Muscle of leg (tissue), 11 donors: ENCODE data around the gene IPMK. TPM values are rescaled to one million over a fixed set of nuclear protein-coding genes. Genes with fewer than 3 reads are reported as not detected.
"Not testable (repeated sequence)": the region's sequence is repeated elsewhere in the genome, so short reads cannot be mapped to it uniquely, and the experiment has no call there.

ENCODE experiments used
- DNase-seq: peaks from one replicate; pipeline ENCODE4 v3.0.0; 2013
- H3K27ac ChIP-seq: one replicate; pipeline ENCODE4 v1.5.1; 2013; ENCODE audit warnings: mild to moderate bottlenecking, low read length, control low read depth
- H3K27me3 ChIP-seq: one replicate; pipeline ENCODE4 v1.6.1; 2013; ENCODE audit warnings: low read length; ENCODE audit not compliant: control insufficient read depth, insufficient read depth
- H3K36me3 ChIP-seq: one replicate; pipeline ENCODE4 v1.6.1; 2013; ENCODE audit warnings: low read length; ENCODE audit not compliant: control insufficient read depth, insufficient read depth
- H3K4me1 ChIP-seq: one replicate; pipeline ENCODE4 v1.6.1; 2013; ENCODE audit warnings: low read length; ENCODE audit not compliant: control insufficient read depth, insufficient read depth
- H3K4me3 ChIP-seq: one replicate; pipeline ENCODE4 v1.5.1; 2013; ENCODE audit warnings: low read length, control low read depth
- H3K9me3 ChIP-seq: replicated peaks from 2 replicates; pipeline ENCODE4 v1.6.1; 2013; ENCODE audit warnings: low read depth, low read length; ENCODE audit not compliant: control insufficient read depth
- WGBS: methylation state at CpG from one replicate; pipeline ENCODE4 v1.1.5; 2013; ENCODE audit warnings: missing lambda C conversion rate; ENCODE audit not compliant: insufficient coverage; 5-methylcytosine and 5-hydroxymethylcytosine counted together
- polyA plus RNA-seq, 8 donors: library from polyadenylated mRNA; unstranded; fragments of 120-200 nt; gene quantifications; one replicate each; pipeline versions ENCODE4 v1.2.1 to v1.2.3, GENCODE V29; 2013; ENCODE audit warnings: inconsistent platforms in 1 of 8, low replicate concordance in 1 of 8; ENCODE audit not compliant: insufficient read length in 8 of 8, insufficient read depth in 1 of 8
- total RNA-seq: library from RNA; stranded (reverse); fragments of 120-200 nt; gene quantifications from one replicate; pipeline ENCODE4 v1.2.4, GENCODE V29; 2013

IPMK gene
- total and polyA plus RNA-seq, 9 donors, result 2.7 to 4.6 (median 3.5) TPM

GRCh38 chr10:58268454-58268945 lies 806 bp upstream of the IPMK start:
- Histone ChIP-seq H3K9me3 (no peaks in the 10 kb centered on the region), H3K4me1 (peaks cover 2% of the 10 kb centered on the region), H3K36me3 (no peaks in the 10 kb centered on the region), H3K4me3 (peak overlapping the region; percentile 81), H3K27me3 (no peaks in the 10 kb centered on the region), H3K27ac (peak overlapping the region; percentile 95)
- WGBS, result 0% methylated on average over 6 of the region's 13 CpGs
- DNase-seq, result no peak

GRCh38 chr10:58266826-58267712 lies 625 bp downstream of the IPMK start:
- no peaks in the 10 kb centered on the region for H3K36me3 ChIP-seq
- peak overlapping the region; percentile 86 for H3K4me3 ChIP-seq
- under 1% methylated on average over 43 of the region's 53 CpGs for WGBS
- peak overlapping the region; percentile 94 for H3K27ac ChIP-seq
- DNase-seq, result peak; percentile 87
- H3K27me3 ChIP-seq, result no peaks in the 10 kb centered on the region
- peaks cover 2% of the 10 kb centered on the region for H3K4me1 ChIP-seq
- H3K9me3 ChIP-seq, result no peaks in the 10 kb centered on the region

- peak; percentile 61 for DNase-seq
- Histone ChIP-seq H3K4me3 (peak overlapping the region; percentile 86), H3K27me3 (no peaks in the 10 kb centered on the region), H3K27ac (peak overlapping the region; percentile 94), H3K36me3 (no peaks in the 10 kb centered on the region), H3K9me3 (no peaks in the 10 kb centered on the region), H3K4me1 (peaks cover 2% of the 10 kb centered on the region)
- 0% methylated on average over 1 of the region's 14 CpGs for WGBS
Measured at GRCh38 chr10:58266003-58266825, 1.5 kb downstream of the IPMK start.

- WGBS, result no CpG with 5 or more reads among the region's 1 CpG
- no peaks in the 10 kb centered on the region for H3K36me3 ChIP-seq
- DNase-seq, result no peak
- no peaks in the 10 kb centered on the region for H3K27me3 ChIP-seq
- H3K9me3 ChIP-seq, result no peaks in the 10 kb centered on the region
- H3K27ac ChIP-seq, result no peak overlapping the region
- peaks cover 2% of the 10 kb centered on the region for H3K4me1 ChIP-seq
- H3K4me3 ChIP-seq, result no peak overlapping the region
Measured at GRCh38 chr10:58265249-58265648, 2.4 kb downstream of the IPMK start.

- DNase-seq, result peak; percentile 34
- Histone ChIP-seq H3K27ac (no peak overlapping the region), H3K27me3 (no peaks in the 10 kb centered on the region), H3K9me3 (no peaks in the 10 kb centered on the region), H3K4me1 (peaks cover 2% of the 10 kb centered on the region), H3K4me3 (no peak overlapping the region), H3K36me3 (no peaks in the 10 kb centered on the region)
- no CpG with 5 or more reads among the region's 5 CpGs for WGBS
Measured at GRCh38 chr10:58264780-58265179, 2.9 kb downstream of the IPMK start.

GRCh38 chr10:58262766-58263165 lies 4.9 kb downstream of the IPMK start:
- H3K4me3 ChIP-seq, result no peak overlapping the region
- no peak overlapping the region for H3K27ac ChIP-seq
- no peaks in the 10 kb centered on the region for H3K36me3 ChIP-seq
- no peak for DNase-seq
- H3K4me1 ChIP-seq, result no peaks in the 10 kb centered on the region
- no peaks in the 10 kb centered on the region for H3K9me3 ChIP-seq
- no peaks in the 10 kb centered on the region for H3K27me3 ChIP-seq

GRCh38 chr10:58260334-58260733 lies 7.4 kb downstream of the IPMK start:
- no peaks in the 10 kb centered on the region for H3K9me3 ChIP-seq
- H3K27ac ChIP-seq, result no peak overlapping the region
- H3K27me3 ChIP-seq, result no peaks in the 10 kb centered on the region
- H3K4me1 ChIP-seq, result no peaks in the 10 kb centered on the region
- no peaks in the 10 kb centered on the region for H3K36me3 ChIP-seq
- DNase-seq, result no peak
- no peak overlapping the region for H3K4me3 ChIP-seq

- Histone ChIP-seq H3K36me3 (peaks cover 2% of the 10 kb centered on the region), H3K9me3 (peaks cover under 1% of the 10 kb centered on the region), H3K4me1 (no peaks in the 10 kb centered on the region), H3K27ac (no peak overlapping the region), H3K4me3 (no peak overlapping the region), H3K27me3 (no peaks in the 10 kb centered on the region)
- WGBS, result no CpG with 5 or more reads among the region's 4 CpGs
- DNase-seq, result no peak
Measured at GRCh38 chr10:58258977-58259692, 8.6 kb downstream of the IPMK start.

- H3K27ac ChIP-seq, H3K4me3 ChIP-seq, H3K9me3 ChIP-seq, DNase-seq, H3K36me3 ChIP-seq, H3K27me3 ChIP-seq, H3K4me1 ChIP-seq: not testable (repeated sequence)
- WGBS, result 66% methylated on average over 2 of the region's 7 CpGs
Measured at GRCh38 chr10:58256013-58256780, 11.5 kb downstream of the IPMK start.
